ENCODE measurements around the gene TTC22. TPM values are rescaled to one million over a fixed set of nuclear protein-coding genes. Genes with fewer than 3 reads are reported as not detected.

The TTC22 gene
- total and polyA plus RNA-seq, 2 of the 4 experiments (the other 2 are of a cell fraction), result not detected

DNA sequence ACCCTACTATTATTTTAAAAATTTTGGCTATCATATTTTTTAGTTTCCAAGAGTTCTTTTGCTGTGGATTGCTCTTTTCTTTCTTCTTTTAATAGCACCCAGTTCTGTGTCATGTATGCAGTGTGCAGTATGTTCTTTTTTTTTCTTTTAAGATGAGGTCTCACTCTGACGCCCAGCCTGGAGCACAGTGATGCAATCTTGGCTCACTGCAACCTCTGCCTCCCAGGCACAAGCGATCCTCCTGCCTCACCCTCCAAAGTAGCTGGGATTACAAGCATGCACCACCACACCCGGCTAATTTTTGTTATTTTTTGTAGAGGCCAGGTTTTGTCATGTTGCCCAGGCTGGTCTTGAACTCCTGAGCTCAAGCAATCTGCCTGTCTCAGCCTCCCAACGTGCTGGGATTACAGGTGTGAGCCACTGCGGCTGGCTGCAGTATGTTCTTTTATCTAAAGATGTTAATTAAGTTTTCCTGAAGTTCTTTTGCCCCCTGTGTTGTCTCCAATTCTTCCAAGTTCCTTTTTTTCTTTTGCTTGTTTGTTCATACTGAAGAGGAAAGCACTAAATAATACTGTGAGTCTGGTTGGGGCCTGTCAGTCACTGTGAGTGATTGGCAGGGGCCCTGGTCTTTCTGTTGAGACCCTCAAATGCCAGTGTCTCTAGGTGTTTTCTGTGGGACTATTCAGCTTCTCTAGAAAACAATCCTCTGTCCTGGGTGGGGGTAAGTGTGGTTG lies 17.5 kb upstream of the TTC22 start:
- TF ChIP-seq SMC3 (IDR thresholded peaks at IDR 0.05; ENCODE audit: low read depth, low read length) (no peak), CHD1 (IDR thresholded peaks at IDR 0.05; ENCODE audit: low read depth, low read length) (no peak), NFE2L2 (IDR thresholded peaks at IDR 0.05; ENCODE audit: low read depth, low read length) (no peak), CEBPB (IDR thresholded peaks at IDR 0.05; ENCODE audit: low read depth, low read length) (peak; percentile 44), MXI1 (IDR thresholded peaks at IDR 0.05; ENCODE audit: borderline replicate concordance, low read depth, low read length) (no peak), POLR2A (IDR thresholded peaks at IDR 0.05; ENCODE audit: low read depth, low read length) (no peak), RAD21 (IDR thresholded peaks at IDR 0.05; ENCODE audit: low read length) (no peak)
- TF ChIP-seq, protein P1, sequence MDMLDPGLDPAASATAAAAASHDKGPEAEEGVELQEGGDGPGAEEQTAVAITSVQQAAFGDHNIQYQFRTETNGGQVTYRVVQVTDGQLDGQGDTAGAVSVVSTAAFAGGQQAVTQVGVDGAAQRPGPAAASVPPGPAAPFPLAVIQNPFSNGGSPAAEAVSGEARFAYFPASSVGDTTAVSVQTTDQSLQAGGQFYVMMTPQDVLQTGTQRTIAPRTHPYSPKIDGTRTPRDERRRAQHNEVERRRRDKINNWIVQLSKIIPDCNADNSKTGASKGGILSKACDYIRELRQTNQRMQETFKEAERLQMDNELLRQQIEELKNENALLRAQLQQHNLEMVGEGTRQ (IDR thresholded peaks at IDR 0.05; ENCODE audit: low read depth, low read length), result no peak
- Histone ChIP-seq H3K36me3 (ENCODE audit: control insufficient read depth, insufficient read depth, low read length) (no peaks in the 10 kb centered on the region), H2AK9ac (replicated peaks; ENCODE audit: low read depth, low read length, poor library complexity) (no peak overlapping the region), H4K91ac (ENCODE audit: insufficient read depth, low read depth, low read length) (no peak overlapping the region), H3K27ac (ENCODE audit: insufficient read depth, low read length) (no peak overlapping the region), H3K9me1 (ENCODE audit: insufficient read depth, low read length) (no peaks in the 10 kb centered on the region), H3K14ac (replicated peaks; ENCODE audit: low read depth, low read length) (no peak overlapping the region), H2BK20ac (ENCODE audit: low read depth, low read length) (no peak overlapping the region), H4K8ac (ENCODE audit: low read depth in 2 of 2, low read length in 2 of 2) (no peak overlapping the region), H3K4me2 (ENCODE audit: low read depth, low read length) (no peak overlapping the region), H4K5ac (ENCODE audit: low read depth, low read length) (no peak overlapping the region), H2BK5ac (ENCODE audit: low read depth, low read length, poor library complexity, severe bottlenecking) (no peak overlapping the region), H2AK5ac (ENCODE audit: low read depth, low read length) (no peak overlapping the region), H4K20me1 (ENCODE audit: insufficient read depth, low read length) (no peaks in the 10 kb centered on the region), H3K18ac (ENCODE audit: low read depth, low read length) (no peak overlapping the region), H3K9me3 (ENCODE audit: control insufficient read depth, insufficient read depth, low read length) (no peaks in the 10 kb centered on the region; the same call in 1 of the 2 replicates), H3K23ac (ENCODE audit: low read depth, low read length) (no peak overlapping the region), H3K4me1 (ENCODE audit: control insufficient read depth, insufficient read depth, low read length) (no peaks in the 10 kb centered on the region), H2BK120ac (ENCODE audit: low read depth, low read length) (no peak overlapping the region), H3K4ac (ENCODE audit: low read depth, low read length) (no peak overlapping the region), H3K56ac (ENCODE audit: extremely low read depth, insufficient read depth, low read length) (no peak overlapping the region), H3K9ac (ENCODE audit: low read depth, low read length) (no peak overlapping the region), H3K4me3 (ENCODE audit: insufficient read depth, low read depth, low read length) (no peak overlapping the region), H3K27me3 (ENCODE audit: control insufficient read depth, insufficient read depth, low read length) (peaks cover 44% of the 10 kb centered on the region), H2BK15ac (ENCODE audit: low read depth, low read length) (no peak overlapping the region), H2AFZ (replicated peaks; ENCODE audit: low read length, poor library complexity) (no peak overlapping the region), H3K79me1 (ENCODE audit: low read depth in 1 of 2, low read length in 2 of 2) (no peaks in the 10 kb centered on the region)
- CTCF ChIA-PET, result no interaction called here
- POLR2A ChIA-PET (ENCODE audit: unreplicated experiment), result no interaction called here
- in situ Hi-C loops (cut with MboI; ENCODE audit: low sequenced_read_pairs) (loop anchor here (10.0 kb wide), 1 partner anchor 144 kb away; no protein-coding TSS in a partner anchor), dilution Hi-C loops (cut with HindIII; ENCODE audit: low sequenced_read_pairs, unreplicated experiment) (no loop called here), intact Hi-C loops (cut with micrococcal nuclease) (loop anchor here (10.0 kb wide), 2 partner anchors 744 to 964 kb away; no protein-coding TSS in a partner anchor)
- DNase-seq (no peak), ATAC-seq (ENCODE audit: low read depth) (no peak)
- WGBS, 2 experiments (ENCODE audit: extremely low coverage in 2 of 2, insufficient read length in 1 of 2), result no CpG with 5 or more reads among the region's 5 CpGs
- no TSS peak for BruUV-seq (replicated peaks)

Measured in IMR-90 (cell line).